SK-MEL-5 (cell line): ENCODE data around the gene TMEM238L. TPM values are rescaled to one million over a fixed set of nuclear protein-coding genes. Genes with fewer than 3 reads are reported as not detected.

Experiments used
- DNase-seq: peaks from one replicate; pipeline ENCODE4 v3.0.0-alpha.2; 2016; ENCODE audit warnings: low read depth, low spot score
- in situ Hi-C: cut with HindIII; loops from 2 replicates; pipeline ENCODE4 v1.10.0; 2016; ENCODE audit warnings: low sequenced_read_pairs, high pct_unique_total_duplicates, low pct_unique_long_range_greater_than_20kb
- total RNA-seq: library from RNA; depleted of rRNA; stranded (reverse); fragments of >200 nt; shearing (Covaris generic); gene quantifications from 2 replicates; pipeline ENCODE4 v1.2.3, GENCODE V29; 2014

The TMEM238L gene
- total RNA-seq, 1 experiment from 2014 or later: not detected

- no peak for DNase-seq
- in situ Hi-C loops: no loop called here
Measured at GRCh38 chr17:10809605-10810004, 5.7 kb upstream of the TMEM238L start.

DNA sequence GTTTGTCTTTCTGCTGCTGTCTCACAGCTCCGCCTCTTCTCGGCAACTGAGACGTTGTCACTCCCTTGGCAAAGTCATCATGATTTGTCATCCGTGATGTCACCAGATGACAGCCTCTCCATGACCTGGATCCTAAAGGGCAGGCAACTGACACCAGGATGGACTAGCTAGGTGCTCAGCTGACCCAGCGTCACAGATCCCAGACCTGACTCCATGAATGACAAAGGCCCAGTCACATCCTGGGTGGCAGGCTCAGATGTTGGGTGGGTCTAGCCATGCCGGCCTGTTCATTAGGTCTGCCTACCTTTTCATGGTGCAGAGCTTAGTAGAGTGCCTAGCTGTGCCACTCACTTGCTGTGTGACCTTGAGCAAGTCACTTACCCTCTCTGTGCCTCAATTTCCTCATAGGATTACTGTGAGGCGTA, 3.8 kb upstream of the TMEM238L start:
- in situ Hi-C loops: no loop called here
- DNase-seq: no peak

GRCh38 chr17:10806545-10807262, 2.8 kb upstream of the TMEM238L start:
- DNase-seq: no peak
- in situ Hi-C loops: no loop called here

- DNase-seq: no peak
- in situ Hi-C loops: no loop called here
Measured at GRCh38 chr17:10805911-10806310, 2.0 kb upstream of the TMEM238L start.

DNA sequence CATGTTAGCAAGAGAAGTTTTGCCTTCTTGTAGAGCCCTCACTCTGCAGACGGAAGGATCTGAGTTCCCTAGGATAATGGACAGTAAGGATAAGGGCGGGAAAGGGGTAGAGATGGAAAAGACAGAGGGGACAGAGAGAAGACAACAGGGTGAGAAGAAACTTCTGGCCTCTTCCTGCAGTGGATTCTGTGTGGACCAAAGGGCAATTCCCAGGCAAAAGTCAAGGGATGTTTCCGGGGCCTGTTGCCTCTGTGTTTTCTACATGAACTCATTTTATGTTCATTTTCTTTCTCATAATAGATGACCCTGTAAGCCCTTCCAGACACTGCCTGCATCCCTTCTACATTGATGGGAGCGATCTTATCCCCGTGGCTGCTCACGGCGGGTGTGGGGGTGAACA, 647 bp upstream of the TMEM238L start:
- DNase-seq: no peak
- in situ Hi-C loops: no loop called here

DNA sequence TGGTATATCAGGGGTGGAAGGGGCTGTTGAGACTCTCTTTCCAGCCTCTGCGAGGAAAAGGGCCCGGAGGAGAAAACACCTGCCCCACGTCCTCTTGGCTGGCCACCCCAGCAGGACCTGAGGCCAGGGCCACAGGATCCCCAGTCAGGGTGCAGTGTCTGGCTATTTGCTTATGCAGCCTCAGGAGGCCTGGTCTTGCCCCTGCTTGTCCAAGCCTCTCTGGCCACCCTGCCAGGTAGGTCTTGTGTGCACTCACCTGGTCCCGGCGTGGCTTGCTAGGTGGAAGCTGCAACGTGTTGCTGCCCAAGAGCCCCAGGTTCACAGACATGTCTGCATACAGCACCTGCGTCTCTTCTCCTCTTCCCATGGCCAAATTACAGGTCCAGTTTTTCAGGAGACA, 549 bp downstream of the TMEM238L start:
- DNase-seq: no peak
- in situ Hi-C loops: no loop called here

- DNase-seq: no peak
Measured at GRCh38 chr17:10802496-10803284, 1.2 kb downstream of the TMEM238L start.

GRCh38 chr17:10799407-10799806, 4.5 kb downstream of the TMEM238L start:
- no peak for DNase-seq
- in situ Hi-C loops: no loop called here

More at GRCh38 chr17:10802496-10803284, 1.2 kb downstream of the TMEM238L start:
- in situ Hi-C loops: no loop called here

- in situ Hi-C loops: no loop called here
- no peak for DNase-seq
Measured at GRCh38 chr17:10798910-10799309, 5.0 kb downstream of the TMEM238L start.

- in situ Hi-C loops: no loop called here
- DNase-seq: no peak
Measured at GRCh38 chr17:10798332-10798749, 5.6 kb downstream of the TMEM238L start.

- DNase-seq: no peak
- in situ Hi-C loops: no loop called here
Measured at GRCh38 chr17:10797476-10798328, 6.2 kb downstream of the TMEM238L start.

GRCh38 chr17:10793816-10794215, 10.1 kb downstream of the TMEM238L start:
- no peak for DNase-seq
- in situ Hi-C loops: no loop called here

DNA sequence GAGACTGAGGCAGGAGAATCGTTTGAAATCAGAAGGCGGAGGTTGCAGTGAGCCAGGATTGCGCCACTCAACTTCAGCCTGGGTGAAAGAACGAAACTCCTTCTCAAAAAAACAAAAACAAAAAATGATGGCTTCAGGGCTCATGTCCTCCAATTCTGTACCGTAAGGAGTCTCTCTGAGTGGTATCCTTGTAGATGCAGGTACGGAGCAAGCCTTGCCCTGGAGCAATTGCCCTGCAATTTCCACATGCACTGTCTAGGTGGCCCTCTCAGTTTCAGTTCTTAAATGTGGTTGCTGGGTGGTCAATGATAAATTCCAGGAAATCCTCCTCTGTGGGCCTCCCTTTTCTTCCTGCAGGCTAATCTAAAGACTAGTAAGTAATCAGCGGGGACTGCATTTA, 10.6 kb downstream of the TMEM238L start:
- DNase-seq: no peak
- in situ Hi-C loops: no loop called here

DNA sequence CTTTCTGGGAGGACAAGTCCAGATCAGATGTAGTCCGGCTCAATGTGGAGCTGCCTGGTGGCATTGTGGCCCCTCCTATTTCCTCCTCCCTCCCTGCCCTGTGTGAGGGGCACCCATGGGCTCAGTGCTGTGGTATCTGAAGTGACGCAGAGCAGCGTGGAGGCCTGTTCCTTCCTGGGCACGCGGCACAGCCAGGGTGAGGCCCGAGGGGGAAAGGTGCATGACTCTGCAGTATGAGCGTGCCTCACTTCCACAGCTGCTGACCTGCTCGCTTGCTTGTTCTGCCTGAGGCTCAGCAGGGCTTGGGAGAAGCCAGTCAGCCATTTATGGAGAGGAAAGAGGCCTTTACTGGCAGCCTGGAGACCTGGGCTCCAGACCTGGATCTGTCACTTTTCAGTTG, 11.7 kb downstream of the TMEM238L start:
- in situ Hi-C loops: no loop called here
- no peak for DNase-seq

- in situ Hi-C loops: no loop called here
- DNase-seq: peak; percentile 29
Measured at GRCh38 chr17:10790491-10791401, 13.2 kb downstream of the TMEM238L start.

GRCh38 chr17:10789694-10790271, 14.1 kb downstream of the TMEM238L start:
- in situ Hi-C loops: no loop called here
- DNase-seq: no peak
